Measurements from ENCODE around the gene GRM2.
A peak's percentile ranks its signal among the peaks of the same experiment; 100 is the strongest.
"Not testable (repeated sequence)": the region's sequence is repeated elsewhere in the genome, so short reads cannot be mapped to it uniquely, and the experiment has no call there.

Gene GRM2

GRCh38 chr3:51729042-51729633 lies 22.3 kb downstream of the GRM2 start:
- DNase-seq: no peak

GRCh38 chr3:51733859-51734571 lies 27.1 kb downstream of the GRM2 start:
- DNase-seq: no peak

GRCh38 chr3:51734572-51734907 lies 27.7 kb downstream of the GRM2 start:
- DNase-seq: peak; percentile 31

- DNase-seq: no peak
These were observed 28.2 kb downstream of the GRM2 start for GRCh38 chr3:51735039-51735438.

- DNase-seq: no peak
These were observed 29.1 kb downstream of the GRM2 start for GRCh38 chr3:51735950-51736349.

GRCh38 chr3:51739110-51739509 lies 32.2 kb downstream of the GRM2 start:
- no peak for DNase-seq

- not testable (repeated sequence) for DNase-seq
These were observed 35.5 kb downstream of the GRM2 start for GRCh38 chr3:51742320-51742719.

GRCh38 chr3:51742978-51743377 lies 36.1 kb downstream of the GRM2 start:
- DNase-seq: peak; percentile 51

- no peak for DNase-seq
These were observed 41.0 kb downstream of the GRM2 start for GRCh38 chr3:51747840-51748239.

- no peak for DNase-seq
These were observed 41.5 kb downstream of the GRM2 start for GRCh38 chr3:51748327-51748726.

- no peak for DNase-seq
These were observed 44.0 kb downstream of the GRM2 start for GRCh38 chr3:51750878-51751277.

- DNase-seq: no peak
These were observed 44.4 kb downstream of the GRM2 start for GRCh38 chr3:51751287-51751686.

GRCh38 chr3:51753763-51754750 lies 47.2 kb downstream of the GRM2 start:
- DNase-seq: not testable (repeated sequence)

- DNase-seq: no peak
These were observed 52.3 kb downstream of the GRM2 start for GRCh38 chr3:51759203-51759602.
